ENCODE measurements around the gene SSX3.
"Not testable (repeated sequence)": the region's sequence is repeated elsewhere in the genome, so short reads cannot be mapped to it uniquely, and the experiment has no call there.

DNA sequence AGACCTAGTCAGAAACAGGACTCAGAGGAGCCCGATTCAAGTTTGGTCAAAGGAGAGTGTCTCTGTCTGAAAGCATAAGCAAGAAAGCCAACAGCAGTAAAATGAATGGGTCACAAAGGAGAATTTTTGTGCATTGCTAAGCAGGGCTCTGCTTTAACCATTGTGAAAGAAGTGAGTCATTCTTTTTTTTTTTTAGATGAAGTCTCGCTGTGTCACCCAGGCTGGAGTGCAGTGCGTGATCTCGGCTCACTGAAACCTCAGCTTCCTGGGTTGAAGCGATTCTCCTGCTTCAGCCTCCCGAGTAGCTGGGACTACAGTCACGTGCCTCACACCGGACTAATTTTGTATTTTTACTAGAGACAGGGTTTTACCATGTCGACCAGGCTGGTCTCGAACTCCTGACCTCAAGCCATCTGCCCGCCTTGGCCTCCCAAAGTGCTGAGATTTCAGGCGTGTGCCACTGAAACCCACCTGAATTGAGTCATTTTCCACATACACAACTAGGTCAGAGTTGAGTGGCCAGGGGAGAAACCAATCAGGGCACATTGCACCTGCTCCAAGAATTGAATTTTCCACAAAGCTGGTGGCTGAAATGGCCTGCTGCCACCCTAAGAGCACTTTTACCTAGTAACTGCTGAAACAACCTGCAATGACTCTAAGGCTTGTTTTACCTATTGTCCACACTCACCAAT, 11.4 kb upstream of the SSX3 start:
- not testable (repeated sequence) for TF ChIP-seq POLR2A (IDR thresholded peaks at IDR 0.05; ENCODE audit: low read length); GATA1 (IDR thresholded peaks at IDR 0.05; ENCODE audit: low read depth, low read length)
